ENCODE measurements around the gene XPR1. TPM values are rescaled to one million over a fixed set of nuclear protein-coding genes. Genes with fewer than 3 reads are reported as not detected.

XPR1 gene
- total RNA-seq, 1 experiment from 2014 or later, result 36.1 TPM

DNA sequence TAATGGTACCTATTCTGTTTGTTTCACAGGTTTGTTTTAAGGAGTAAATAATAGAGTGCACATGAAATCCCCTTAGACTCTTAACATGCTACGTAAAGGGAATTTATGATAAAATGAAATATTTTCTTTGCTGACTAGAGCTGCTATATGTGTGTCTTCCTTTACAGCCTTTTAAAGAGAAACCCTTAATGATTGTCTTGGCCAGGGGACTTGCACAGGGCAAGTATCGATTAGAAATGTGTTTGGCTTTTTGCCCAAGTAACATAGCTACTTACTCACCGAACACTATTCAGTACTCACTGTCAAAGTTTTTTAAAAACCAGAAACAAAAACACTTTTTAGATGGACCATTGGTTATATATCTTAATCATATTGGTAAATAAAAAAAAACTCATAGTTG is 209.6 kb downstream of the XPR1 start:
- no peak for ATAC-seq
- POLR2A ChIA-PET, result no interaction called here
- no peak for DNase-seq (ENCODE audit: low read depth, low spot score)
- no peaks in the 10 kb centered on the region for H3K4me1 ChIP-seq (ENCODE audit: control insufficient read depth, insufficient read depth, low read length)
- no TSS peak for BruUV-seq (replicated peaks)
- no peak overlapping the region for H3K4me3 ChIP-seq (ENCODE audit: low read depth in 2 of 2, low read length in 2 of 2)
- TF ChIP-seq POLR2AphosphoS5 (IDR thresholded peaks at IDR 0.05; ENCODE audit: low read depth, low read length) (no peak), TCF7L2 (IDR thresholded peaks at IDR 0.05; ENCODE audit: low read depth, low read length) (no peak), SIN3A (IDR thresholded peaks at IDR 0.05; ENCODE audit: borderline replicate concordance, insufficient read depth, low read depth, low read length) (no peak)
- TF ChIP-seq, protein P1, sequence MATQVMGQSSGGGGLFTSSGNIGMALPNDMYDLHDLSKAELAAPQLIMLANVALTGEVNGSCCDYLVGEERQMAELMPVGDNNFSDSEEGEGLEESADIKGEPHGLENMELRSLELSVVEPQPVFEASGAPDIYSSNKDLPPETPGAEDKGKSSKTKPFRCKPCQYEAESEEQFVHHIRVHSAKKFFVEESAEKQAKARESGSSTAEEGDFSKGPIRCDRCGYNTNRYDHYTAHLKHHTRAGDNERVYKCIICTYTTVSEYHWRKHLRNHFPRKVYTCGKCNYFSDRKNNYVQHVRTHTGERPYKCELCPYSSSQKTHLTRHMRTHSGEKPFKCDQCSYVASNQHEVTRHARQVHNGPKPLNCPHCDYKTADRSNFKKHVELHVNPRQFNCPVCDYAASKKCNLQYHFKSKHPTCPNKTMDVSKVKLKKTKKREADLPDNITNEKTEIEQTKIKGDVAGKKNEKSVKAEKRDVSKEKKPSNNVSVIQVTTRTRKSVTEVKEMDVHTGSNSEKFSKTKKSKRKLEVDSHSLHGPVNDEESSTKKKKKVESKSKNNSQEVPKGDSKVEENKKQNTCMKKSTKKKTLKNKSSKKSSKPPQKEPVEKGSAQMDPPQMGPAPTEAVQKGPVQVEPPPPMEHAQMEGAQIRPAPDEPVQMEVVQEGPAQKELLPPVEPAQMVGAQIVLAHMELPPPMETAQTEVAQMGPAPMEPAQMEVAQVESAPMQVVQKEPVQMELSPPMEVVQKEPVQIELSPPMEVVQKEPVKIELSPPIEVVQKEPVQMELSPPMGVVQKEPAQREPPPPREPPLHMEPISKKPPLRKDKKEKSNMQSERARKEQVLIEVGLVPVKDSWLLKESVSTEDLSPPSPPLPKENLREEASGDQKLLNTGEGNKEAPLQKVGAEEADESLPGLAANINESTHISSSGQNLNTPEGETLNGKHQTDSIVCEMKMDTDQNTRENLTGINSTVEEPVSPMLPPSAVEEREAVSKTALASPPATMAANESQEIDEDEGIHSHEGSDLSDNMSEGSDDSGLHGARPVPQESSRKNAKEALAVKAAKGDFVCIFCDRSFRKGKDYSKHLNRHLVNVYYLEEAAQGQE (IDR thresholded peaks at IDR 0.05; ENCODE audit: insufficient read depth in 1 of 2, low read depth in 2 of 2, low read length in 1 of 2), result no peak
- TF ChIP-seq, protein P2, sequence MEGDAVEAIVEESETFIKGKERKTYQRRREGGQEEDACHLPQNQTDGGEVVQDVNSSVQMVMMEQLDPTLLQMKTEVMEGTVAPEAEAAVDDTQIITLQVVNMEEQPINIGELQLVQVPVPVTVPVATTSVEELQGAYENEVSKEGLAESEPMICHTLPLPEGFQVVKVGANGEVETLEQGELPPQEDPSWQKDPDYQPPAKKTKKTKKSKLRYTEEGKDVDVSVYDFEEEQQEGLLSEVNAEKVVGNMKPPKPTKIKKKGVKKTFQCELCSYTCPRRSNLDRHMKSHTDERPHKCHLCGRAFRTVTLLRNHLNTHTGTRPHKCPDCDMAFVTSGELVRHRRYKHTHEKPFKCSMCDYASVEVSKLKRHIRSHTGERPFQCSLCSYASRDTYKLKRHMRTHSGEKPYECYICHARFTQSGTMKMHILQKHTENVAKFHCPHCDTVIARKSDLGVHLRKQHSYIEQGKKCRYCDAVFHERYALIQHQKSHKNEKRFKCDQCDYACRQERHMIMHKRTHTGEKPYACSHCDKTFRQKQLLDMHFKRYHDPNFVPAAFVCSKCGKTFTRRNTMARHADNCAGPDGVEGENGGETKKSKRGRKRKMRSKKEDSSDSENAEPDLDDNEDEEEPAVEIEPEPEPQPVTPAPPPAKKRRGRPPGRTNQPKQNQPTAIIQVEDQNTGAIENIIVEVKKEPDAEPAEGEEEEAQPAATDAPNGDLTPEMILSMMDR (IDR thresholded peaks at IDR 0.05), result no peak
- intact Hi-C loops (cut with micrococcal nuclease; ENCODE audit: unreplicated experiment) (no loop called here), in situ Hi-C loops (cut with HindIII; ENCODE audit: low pct_unique_long_range_greater_than_20kb, low sequenced_read_pairs) (no loop called here)
- CTCF ChIA-PET, result no interaction called here
- H3K36me3 ChIP-seq (ENCODE audit: control insufficient read depth, insufficient read depth, low read length), result 0 out of 2 replicates have a peak, but pooled peaks cover 2% of the 10 kb centered on the region
- no peaks in the 10 kb centered on the region for H3K27me3 ChIP-seq (ENCODE audit: control insufficient read depth, insufficient read depth, low read length)
- no peaks in the 10 kb centered on the region for H3K9me3 ChIP-seq (ENCODE audit: control insufficient read depth, insufficient read depth, low read depth, low read length)
- no peak overlapping the region for H3K27ac ChIP-seq (ENCODE audit: low read length)

DNA sequence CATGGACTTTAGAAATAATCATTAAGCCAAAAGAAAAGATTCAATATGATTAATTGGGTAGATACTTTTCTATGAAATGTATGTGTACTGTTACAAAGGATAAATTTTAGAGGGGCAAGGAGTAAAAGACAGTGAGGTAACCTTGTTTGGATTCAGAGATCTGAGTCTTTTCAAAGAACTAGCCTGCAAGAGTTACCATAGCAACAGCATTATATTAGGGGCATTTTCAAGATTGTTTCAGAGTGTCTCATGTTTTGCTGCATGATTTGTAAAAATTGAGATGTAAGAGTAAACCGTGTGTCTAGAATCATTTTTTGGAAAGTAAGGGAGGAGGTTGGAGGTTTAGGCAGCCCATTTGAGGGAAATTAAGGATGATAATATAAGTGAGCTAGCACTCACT is 210.2 kb downstream of the XPR1 start:
- Histone ChIP-seq H3K27ac (ENCODE audit: low read length) (no peak overlapping the region), H3K4me3 (ENCODE audit: low read depth in 2 of 2, low read length in 2 of 2) (no peak overlapping the region), H3K9me3 (ENCODE audit: control insufficient read depth, insufficient read depth, low read depth, low read length) (no peaks in the 10 kb centered on the region), H3K27me3 (ENCODE audit: control insufficient read depth, insufficient read depth, low read length) (no peaks in the 10 kb centered on the region), H3K36me3 (ENCODE audit: control insufficient read depth, insufficient read depth, low read length) (0 out of 2 replicates have a peak, but pooled peaks cover 2% of the 10 kb centered on the region), H3K4me1 (ENCODE audit: control insufficient read depth, insufficient read depth, low read length) (no peaks in the 10 kb centered on the region)
- intact Hi-C loops (cut with micrococcal nuclease; ENCODE audit: unreplicated experiment) (no loop called here), in situ Hi-C loops (cut with HindIII; ENCODE audit: low pct_unique_long_range_greater_than_20kb, low sequenced_read_pairs) (no loop called here)
- POLR2A ChIA-PET, result no interaction called here
- CTCF ChIA-PET, result no interaction called here
- ATAC-seq, result no peak
- DNase-seq (ENCODE audit: low read depth, low spot score), result no peak
- no TSS peak for BruUV-seq (replicated peaks)
- TF ChIP-seq TCF7L2 (IDR thresholded peaks at IDR 0.05; ENCODE audit: low read depth, low read length) (no peak), POLR2AphosphoS5 (IDR thresholded peaks at IDR 0.05; ENCODE audit: low read depth, low read length) (no peak), SIN3A (IDR thresholded peaks at IDR 0.05; ENCODE audit: borderline replicate concordance, insufficient read depth, low read depth, low read length) (no peak)
- TF ChIP-seq, protein P1 (IDR thresholded peaks at IDR 0.05; ENCODE audit: insufficient read depth in 1 of 2, low read depth in 2 of 2, low read length in 1 of 2), result no peak
- TF ChIP-seq, protein P2 (IDR thresholded peaks at IDR 0.05), result no peak
